NT2/D1 (cell line): ENCODE data around the gene ARX.

Experiments used
- SUZ12 ChIP-seq: IDR thresholded peaks from 2 replicates; pipeline ENCODE4 v1.6.1; 2011; ENCODE audit not compliant: insufficient read length, insufficient read depth; ENCODE audit errors: extremely low read depth
- YY1 ChIP-seq: IDR thresholded peaks from 2 replicates; pipeline ENCODE4 v1.6.1; 2011; ENCODE audit not compliant: insufficient read length, insufficient read depth
- ZNF274 ChIP-seq: IDR thresholded peaks from 2 replicates; pipeline ENCODE4 v1.6.1; 2011; ENCODE audit warnings: mild to moderate bottlenecking, low read depth, low read length

- TF ChIP-seq ZNF274 (no peak), SUZ12 (peak; percentile 65), YY1 (no peak)
These were observed 13.7 kb downstream of the ARX start for GRCh38 chrX:25001808-25002660.
